ENCODE measurements around the gene VSIG10L. TPM values are rescaled to one million over a fixed set of nuclear protein-coding genes. Genes with fewer than 3 reads are reported as not detected.

Gene VSIG10L
- total and polyA plus RNA-seq, 12 donors: 0.33 to 1.6 (median 0.51) TPM

DNA sequence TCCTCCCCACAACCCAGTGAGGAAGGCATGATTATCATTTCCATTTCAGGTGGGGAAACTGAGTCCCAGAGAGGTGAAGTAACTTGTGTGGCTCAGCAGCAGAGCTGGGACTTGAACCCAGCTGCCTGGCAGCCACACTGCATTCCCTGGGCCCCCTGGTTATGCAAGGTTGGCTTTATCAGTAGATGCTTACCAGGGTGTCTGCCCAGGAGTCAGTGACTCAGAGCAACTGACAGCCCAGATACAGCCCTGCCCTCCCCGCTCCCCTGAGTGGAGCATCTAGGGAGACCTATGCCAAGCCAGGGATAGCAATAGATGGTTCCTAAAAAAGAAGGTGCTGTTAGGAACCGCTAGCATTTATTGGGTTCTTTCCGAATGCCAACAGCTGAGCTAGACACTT, 24.6 kb downstream of the VSIG10L start:
- peaks cover 0 to 10% (median 0%) of the 10 kb centered on the region in 11 donors for H3K9me3 ChIP-seq
- no peaks in the 10 kb centered on the region for H3K4me1 ChIP-seq
- ATAC-seq: no peak
- 83 to 84% methylated on average over 3 of the region's 3 CpGs for WGBS, 2 donors
- DNase-seq: no peak
- intact Hi-C loops (cut with DNase I): no loop called here
- TF ChIP-seq, protein P1, sequence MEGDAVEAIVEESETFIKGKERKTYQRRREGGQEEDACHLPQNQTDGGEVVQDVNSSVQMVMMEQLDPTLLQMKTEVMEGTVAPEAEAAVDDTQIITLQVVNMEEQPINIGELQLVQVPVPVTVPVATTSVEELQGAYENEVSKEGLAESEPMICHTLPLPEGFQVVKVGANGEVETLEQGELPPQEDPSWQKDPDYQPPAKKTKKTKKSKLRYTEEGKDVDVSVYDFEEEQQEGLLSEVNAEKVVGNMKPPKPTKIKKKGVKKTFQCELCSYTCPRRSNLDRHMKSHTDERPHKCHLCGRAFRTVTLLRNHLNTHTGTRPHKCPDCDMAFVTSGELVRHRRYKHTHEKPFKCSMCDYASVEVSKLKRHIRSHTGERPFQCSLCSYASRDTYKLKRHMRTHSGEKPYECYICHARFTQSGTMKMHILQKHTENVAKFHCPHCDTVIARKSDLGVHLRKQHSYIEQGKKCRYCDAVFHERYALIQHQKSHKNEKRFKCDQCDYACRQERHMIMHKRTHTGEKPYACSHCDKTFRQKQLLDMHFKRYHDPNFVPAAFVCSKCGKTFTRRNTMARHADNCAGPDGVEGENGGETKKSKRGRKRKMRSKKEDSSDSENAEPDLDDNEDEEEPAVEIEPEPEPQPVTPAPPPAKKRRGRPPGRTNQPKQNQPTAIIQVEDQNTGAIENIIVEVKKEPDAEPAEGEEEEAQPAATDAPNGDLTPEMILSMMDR (IDR thresholded peaks at IDR 0.05): no peak
- no peak overlapping the region for H3K27ac ChIP-seq
- no peaks in the 10 kb centered on the region for H3K36me3 ChIP-seq
- H3K4me3 ChIP-seq: no peak overlapping the region
- peaks cover 0 to 57% (median 42%) of the 10 kb centered on the region in 7 donors for H3K27me3 ChIP-seq

DNA sequence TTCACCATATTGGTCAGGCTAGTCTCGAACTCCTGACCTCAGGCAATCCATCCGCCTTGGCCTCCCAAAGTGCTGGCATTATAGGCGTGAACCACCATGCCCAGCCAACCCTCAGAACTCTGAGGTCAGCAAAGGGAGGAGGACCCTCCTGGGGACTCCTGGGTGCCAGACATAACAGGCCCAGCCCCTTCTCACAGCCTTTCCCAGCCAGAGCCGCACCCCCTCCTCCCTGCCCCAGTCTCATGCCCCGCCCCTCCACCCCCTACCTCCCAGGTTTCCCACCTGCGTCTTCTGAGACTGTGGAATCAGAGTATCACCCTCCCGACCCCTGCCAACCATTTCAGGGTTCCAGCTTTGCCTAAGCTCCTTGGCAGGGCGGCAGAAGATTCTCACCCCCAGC, 25.3 kb downstream of the VSIG10L start:
- no peak overlapping the region for H3K27ac ChIP-seq
- 63 to 69% methylated on average over 7 to 8 of the region's 8 CpGs for WGBS, 2 donors
- intact Hi-C loops (cut with DNase I): no loop called here
- H3K9me3 ChIP-seq: peaks cover 0 to 10% (median 0%) of the 10 kb centered on the region in 11 donors
- TF ChIP-seq, protein P1 (IDR thresholded peaks at IDR 0.05): no peak
- H3K4me3 ChIP-seq: no peak overlapping the region
- no peaks in the 10 kb centered on the region for H3K4me1 ChIP-seq
- DNase-seq (no peak), ATAC-seq (no peak)
- peaks cover 0 to 63% (median 45%) of the 10 kb centered on the region in 7 donors for H3K27me3 ChIP-seq
- H3K36me3 ChIP-seq: no peaks in the 10 kb centered on the region

DNA sequence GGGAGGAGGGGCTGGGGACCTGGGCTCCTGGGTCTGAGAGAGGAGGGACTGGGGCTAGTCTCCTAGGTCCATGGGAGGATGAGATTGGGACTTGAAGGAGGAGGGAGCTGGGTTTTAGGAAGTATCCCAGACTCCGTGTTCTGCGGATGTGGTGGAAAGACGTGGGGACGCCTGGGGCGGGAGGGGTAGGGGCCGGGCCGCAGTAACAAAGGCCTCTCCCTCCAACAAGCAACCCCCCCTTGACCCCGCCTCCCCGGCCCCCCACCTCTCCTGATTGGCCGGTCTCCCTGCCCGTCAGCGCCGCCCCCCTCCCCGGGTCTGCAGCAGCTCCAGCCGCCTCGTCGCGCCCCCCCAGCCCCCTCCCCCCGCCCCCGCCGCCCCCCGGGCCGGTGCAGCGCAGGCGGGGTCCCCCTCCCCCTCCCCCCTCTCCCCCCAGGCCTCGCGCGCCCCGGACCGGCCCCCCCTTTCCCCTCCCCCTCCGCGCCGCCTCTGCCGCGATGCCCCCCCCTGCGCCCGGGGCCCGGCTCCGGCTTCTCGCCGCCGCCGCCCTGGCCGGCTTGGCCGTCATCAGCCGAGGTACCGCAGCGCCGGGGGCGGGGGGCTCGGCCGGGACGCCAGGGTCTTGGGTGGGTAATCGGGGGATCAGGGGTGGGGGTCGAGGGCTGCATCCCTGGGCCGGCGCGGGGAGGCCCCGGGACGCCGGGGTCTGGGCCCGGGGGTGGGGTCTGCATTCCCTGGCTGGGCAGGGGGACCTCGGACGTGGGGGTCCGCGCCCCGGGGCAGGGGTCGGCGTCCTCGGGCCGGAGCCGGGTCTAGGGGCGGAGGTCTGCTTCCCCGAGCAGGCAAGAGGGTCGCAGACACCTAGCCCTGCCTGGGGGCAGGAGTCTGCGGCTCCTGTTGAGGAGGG, 30.3 kb downstream of the VSIG10L start, which contains the start of gene IGLON5:
Gene IGLON5 (plus strand): TSS at position 294 of the 907 bp plus-strand sequence. CDS start 204 bp downstream, at position 498.
- ATAC-seq: no peak
- H3K4me1 ChIP-seq: no peaks in the 10 kb centered on the region
- H3K4me3 ChIP-seq: no peak within 1 kb of the TSS
- H3K27me3 ChIP-seq: peaks cover 0 to 79% (median 68%) of the 10 kb centered on the region in 7 donors
- TF ChIP-seq, protein P1 (IDR thresholded peaks at IDR 0.05): no peak
- H3K27ac ChIP-seq: no peak within 1 kb of the TSS
- WGBS, 2 donors: 1 to 2% methylated on average over 45 to 49 of the region's 76 CpGs
- no peak for DNase-seq
- intact Hi-C loops (cut with DNase I): no loop called here
- peaks cover 0 to 31% (median 11%) of the 10 kb centered on the region in 11 donors for H3K9me3 ChIP-seq
- H3K36me3 ChIP-seq: no peaks in the 10 kb centered on the region

GRCh38 chr19:51305479-51305878, 36.5 kb downstream of the VSIG10L start:
- H3K27ac ChIP-seq: no peak overlapping the region
- peaks cover 0 to 71% (median 30%) of the 10 kb centered on the region in 11 donors for H3K9me3 ChIP-seq
- H3K27me3 ChIP-seq: peaks cover 0 to 43% (median 34%) of the 10 kb centered on the region in 7 donors
- DNase-seq (no peak), ATAC-seq (no peak)
- TF ChIP-seq, protein P1 (IDR thresholded peaks at IDR 0.05): no peak
- H3K4me3 ChIP-seq: no peak overlapping the region
- no peaks in the 10 kb centered on the region for H3K4me1 ChIP-seq
- no peaks in the 10 kb centered on the region for H3K36me3 ChIP-seq
- intact Hi-C loops (cut with DNase I): no loop called here
- 82% methylated on average over 3 of the region's 3 CpGs for WGBS, 2 donors

Data from heart right ventricle (tissue), 16 donors.